SH-SY5Y (cell line): ENCODE results near the gene TRIM17.

ENCODE experiments used
- GATA2 ChIP-seq: IDR thresholded peaks from 2 replicates; pipeline ENCODE4 v1.6.1; 2011; ENCODE audit warnings: mild to moderate bottlenecking, low read depth, low read length
- GATA3 ChIP-seq: IDR thresholded peaks from 2 replicates; pipeline ENCODE4 v1.6.1; 2011; ENCODE audit warnings: low read depth, mild to moderate bottlenecking, low read length, moderate library complexity

DNA sequence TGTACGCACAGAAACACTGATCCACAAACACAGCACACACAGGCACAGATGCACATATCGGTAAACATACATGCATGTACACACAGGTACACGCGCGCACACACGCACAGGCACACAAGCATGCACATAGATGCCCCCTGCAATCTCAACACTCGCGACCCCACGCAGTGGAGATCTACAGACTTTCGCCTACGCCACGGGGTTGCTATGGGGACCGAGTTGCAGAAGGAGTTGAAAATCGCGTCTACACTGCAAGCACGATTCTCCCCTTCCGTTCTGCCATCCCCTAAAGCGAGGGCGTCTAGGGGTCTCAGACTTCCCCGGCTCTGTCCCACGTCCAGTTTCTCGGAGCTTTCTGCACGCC lies 826 bp downstream of the TRIM17 start:
- TF ChIP-seq GATA2 (no peak), GATA3 (no peak)
